Cerebellar nuclear complex (tissue), 1 donor: ENCODE measurements around the gene TNFAIP2.
"Not testable (repeated sequence)": the region's sequence is repeated elsewhere in the genome, so short reads cannot be mapped to it uniquely, and the experiment has no call there.

Source experiments
- DNase-seq, 2 experiments: peaks; one replicate each; lab custom pipeline; 2025; lab: John Stamatoyannopoulos, UW

The TNFAIP2 gene

GRCh38 chr14:103107455-103107854 lies 15.8 kb upstream of the TNFAIP2 start:
- no peak for DNase-seq

- DNase-seq, result no peak
Measured at GRCh38 chr14:103107941-103108748, 15.1 kb upstream of the TNFAIP2 start.

GRCh38 chr14:103108749-103109207 lies 14.5 kb upstream of the TNFAIP2 start:
- no peak for DNase-seq

- DNase-seq, result no peak
Measured at GRCh38 chr14:103109535-103110441, 13.5 kb upstream of the TNFAIP2 start.

GRCh38 chr14:103110681-103111231 lies 12.5 kb upstream of the TNFAIP2 start:
- DNase-seq, result no peak

GRCh38 chr14:103111232-103111868 lies 11.9 kb upstream of the TNFAIP2 start:
- no peak for DNase-seq

GRCh38 chr14:103112400-103113243 lies 10.6 kb upstream of the TNFAIP2 start:
- no peak for DNase-seq

GRCh38 chr14:103113303-103113702 lies 10.0 kb upstream of the TNFAIP2 start:
- DNase-seq, result no peak

GRCh38 chr14:103113774-103114173 lies 9.5 kb upstream of the TNFAIP2 start:
- DNase-seq, result no peak

GRCh38 chr14:103115086-103115679 lies 8.1 kb upstream of the TNFAIP2 start:
- DNase-seq, result not testable (repeated sequence)

- no peak for DNase-seq
Measured at GRCh38 chr14:103115845-103116572, 7.3 kb upstream of the TNFAIP2 start.

- DNase-seq, result no peak
Measured at GRCh38 chr14:103116636-103117035, 6.6 kb upstream of the TNFAIP2 start.

- DNase-seq, result not testable (repeated sequence)
Measured at GRCh38 chr14:103117499-103117898, 5.8 kb upstream of the TNFAIP2 start.

GRCh38 chr14:103118018-103118662 lies 5.1 kb upstream of the TNFAIP2 start:
- DNase-seq, result no peak

GRCh38 chr14:103118663-103119404 lies 4.4 kb upstream of the TNFAIP2 start:
- DNase-seq, result no peak

GRCh38 chr14:103119527-103119926 lies 3.7 kb upstream of the TNFAIP2 start:
- not testable (repeated sequence) for DNase-seq

- DNase-seq, result no peak
Measured at GRCh38 chr14:103121121-103121845, 2.0 kb upstream of the TNFAIP2 start.
